IMR-90 (cell line): ENCODE results near the gene HAVCR2.

Experiments used
- ELK1 ChIP-seq: fragments of 150-350 bp; IDR thresholded peaks from 2 replicates; pipeline ENCODE4 v1.6.1; 2016; ENCODE audit warnings: low read depth, mild to moderate bottlenecking, low read length, moderate library complexity, borderline replicate concordance
- MXI1 ChIP-seq: IDR thresholded peaks from 2 replicates; pipeline ENCODE4 v1.6.1; 2012; ENCODE audit warnings: low read depth, mild to moderate bottlenecking, low read length, moderate library complexity, borderline replicate concordance
- POLR2A ChIP-seq: IDR thresholded peaks from 2 replicates; pipeline ENCODE4 v1.6.1; 2012; ENCODE audit warnings: mild to moderate bottlenecking, low read depth, low read length
- RAD21 ChIP-seq: IDR thresholded peaks from 2 replicates; pipeline ENCODE4 v1.6.1; 2012; ENCODE audit warnings: low read length, improper control_type of control experiment
- SMC3 ChIP-seq: fragments of 150-350 bp; IDR thresholded peaks from 2 replicates; pipeline ENCODE4 v1.6.1; 2016; ENCODE audit warnings: low read depth, mild to moderate bottlenecking, antibody characterized with exemption, low read length, moderate library complexity
- TF ChIP-seq, protein P1 (sequence below): conservative IDR thresholded peaks from 2 replicates; pipeline ENCODE4 v1.5.1; 2012; ENCODE audit warnings: mild to moderate bottlenecking, low read depth, low read length, improper control_type of control experiment

- TF ChIP-seq, protein P1, sequence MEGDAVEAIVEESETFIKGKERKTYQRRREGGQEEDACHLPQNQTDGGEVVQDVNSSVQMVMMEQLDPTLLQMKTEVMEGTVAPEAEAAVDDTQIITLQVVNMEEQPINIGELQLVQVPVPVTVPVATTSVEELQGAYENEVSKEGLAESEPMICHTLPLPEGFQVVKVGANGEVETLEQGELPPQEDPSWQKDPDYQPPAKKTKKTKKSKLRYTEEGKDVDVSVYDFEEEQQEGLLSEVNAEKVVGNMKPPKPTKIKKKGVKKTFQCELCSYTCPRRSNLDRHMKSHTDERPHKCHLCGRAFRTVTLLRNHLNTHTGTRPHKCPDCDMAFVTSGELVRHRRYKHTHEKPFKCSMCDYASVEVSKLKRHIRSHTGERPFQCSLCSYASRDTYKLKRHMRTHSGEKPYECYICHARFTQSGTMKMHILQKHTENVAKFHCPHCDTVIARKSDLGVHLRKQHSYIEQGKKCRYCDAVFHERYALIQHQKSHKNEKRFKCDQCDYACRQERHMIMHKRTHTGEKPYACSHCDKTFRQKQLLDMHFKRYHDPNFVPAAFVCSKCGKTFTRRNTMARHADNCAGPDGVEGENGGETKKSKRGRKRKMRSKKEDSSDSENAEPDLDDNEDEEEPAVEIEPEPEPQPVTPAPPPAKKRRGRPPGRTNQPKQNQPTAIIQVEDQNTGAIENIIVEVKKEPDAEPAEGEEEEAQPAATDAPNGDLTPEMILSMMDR = no peak
- TF ChIP-seq SMC3 (no peak), RAD21 (no peak), POLR2A (no peak), MXI1 (no peak), ELK1 (no peak)
These were observed 40.1 kb downstream of the HAVCR2 start for GRCh38 chr5:157068785-157069184.
